HG02943 (cell line): ENCODE measurements around the gene HDAC8.
"Not testable (repeated sequence)": the region's sequence is repeated elsewhere in the genome, so short reads cannot be mapped to it uniquely, and the experiment has no call there.

ENCODE experiments used
- ATAC-seq: cut with Tn5 transposase; IDR thresholded peaks from one replicate; pipeline ENCODE4 v1.9.1; 2021; ENCODE audit warnings: mild to moderate bottlenecking, low read depth, moderate library complexity; ENCODE audit not compliant: unreplicated experiment

The HDAC8 gene

GRCh38 chrX:72466493-72466892 is 106.2 kb downstream of the HDAC8 start:
- ATAC-seq, result no peak

- ATAC-seq, result no peak
Measured at GRCh38 chrX:72465889-72466288, 106.8 kb downstream of the HDAC8 start.

- ATAC-seq, result no peak
Measured at GRCh38 chrX:72461766-72462165, 110.9 kb downstream of the HDAC8 start.

GRCh38 chrX:72461288-72461687 is 111.4 kb downstream of the HDAC8 start:
- no peak for ATAC-seq

- no peak for ATAC-seq
Measured at GRCh38 chrX:72460715-72461114, 111.9 kb downstream of the HDAC8 start.

- not testable (repeated sequence) for ATAC-seq
Measured at GRCh38 chrX:72449034-72449433, 123.6 kb downstream of the HDAC8 start.

- ATAC-seq, result not testable (repeated sequence)
Measured at GRCh38 chrX:72440764-72441163, 131.9 kb downstream of the HDAC8 start.

GRCh38 chrX:72436010-72436409 is 136.6 kb downstream of the HDAC8 start:
- no peak for ATAC-seq

GRCh38 chrX:72430405-72430968 is 142.2 kb downstream of the HDAC8 start:
- no peak for ATAC-seq

GRCh38 chrX:72421797-72422196 is 150.8 kb downstream of the HDAC8 start:
- ATAC-seq, result no peak

- no peak for ATAC-seq
Measured at GRCh38 chrX:72409993-72410392, 162.7 kb downstream of the HDAC8 start.

- ATAC-seq, result no peak
Measured at GRCh38 chrX:72408885-72409284, 163.8 kb downstream of the HDAC8 start.

- ATAC-seq, result not testable (repeated sequence)
Measured at GRCh38 chrX:72405136-72405535, 167.5 kb downstream of the HDAC8 start.

GRCh38 chrX:72402614-72403013 is 170.0 kb downstream of the HDAC8 start:
- ATAC-seq, result no peak

- no peak for ATAC-seq
Measured at GRCh38 chrX:72399816-72400215, 172.8 kb downstream of the HDAC8 start.

GRCh38 chrX:72396117-72396516 is 176.5 kb downstream of the HDAC8 start:
- ATAC-seq, result no peak

- no peak for ATAC-seq
Measured at GRCh38 chrX:72395237-72395636, 177.4 kb downstream of the HDAC8 start.

GRCh38 chrX:72394518-72395170 is 178.0 kb downstream of the HDAC8 start:
- no peak for ATAC-seq

- no peak for ATAC-seq
Measured at GRCh38 chrX:72393836-72394517, 178.7 kb downstream of the HDAC8 start.

- ATAC-seq, result no peak
Measured at GRCh38 chrX:72392816-72393800, 179.5 kb downstream of the HDAC8 start.

GRCh38 chrX:72392042-72392441 is 180.6 kb downstream of the HDAC8 start:
- ATAC-seq, result no peak
